Colonic mucosa (tissue), 4 donors: ENCODE data around the gene MAN1A1. TPM values are rescaled to one million over a fixed set of nuclear protein-coding genes. Genes with fewer than 3 reads are reported as not detected.

ENCODE experiments used
- DNase-seq: peaks from one replicate; pipeline ENCODE4 v3.0.0-alpha.2; 2020
- H3K27ac ChIP-seq: fragments of 200-600 bp; one replicate; pipeline ENCODE4 v1.8.0; 2021
- H3K27me3 ChIP-seq: fragments of 200-600 bp; one replicate; pipeline ENCODE4 v1.8.0; 2021
- H3K36me3 ChIP-seq: fragments of 200-600 bp; one replicate; pipeline ENCODE4 v1.8.0; 2021
- H3K4me1 ChIP-seq: fragments of 200-600 bp; one replicate; pipeline ENCODE4 v1.8.0; 2021; ENCODE audit warnings: mild to moderate bottlenecking
- H3K4me3 ChIP-seq: fragments of 200-600 bp; one replicate; pipeline ENCODE4 v1.8.0; 2021
- H3K9ac ChIP-seq, 2 donors: one replicate each; pipeline ENCODE4 v1.7.0; 2013; ENCODE audit warnings: control low read depth in 2 of 2, low read depth in 2 of 2, low read length in 2 of 2
- H3K9me3 ChIP-seq: fragments of 200-600 bp; one replicate; pipeline ENCODE4 v1.8.0; 2021
- intact Hi-C: fragments of 100-400 bp; cut with DNase I; formaldehyde crosslinking; loops from one replicate; pipeline ENCODE4 v1.14.1; 2022
- total RNA-seq, 2 donors: library from RNA; stranded (reverse); fragmentation: NEBNext Ultra II Directional in 1 of 2; extraction: Animal tissue kit (Norgen Biotek cat#: 25700) in 1 of 2; gene quantifications; one replicate each; pipeline ENCODE4 v1.2.1, GENCODE V29; 2021
- TF ChIP-seq, protein P1 (sequence below): fragments of 200-600 bp; IDR thresholded peaks from one replicate; pipeline ENCODE4 v1.8.0; 2022; ENCODE audit warnings: antibody characterized with exemption, mild to moderate bottlenecking
- donor health status: healthy.
- donor health status: DM: no; HTN: no; CAD: no.
- donor health status: DM: no; HTN: no; CAD: no.

MAN1A1 gene
- total RNA-seq, 2 donors from 2014 or later, result 43.5 to 77.1 TPM

DNA sequence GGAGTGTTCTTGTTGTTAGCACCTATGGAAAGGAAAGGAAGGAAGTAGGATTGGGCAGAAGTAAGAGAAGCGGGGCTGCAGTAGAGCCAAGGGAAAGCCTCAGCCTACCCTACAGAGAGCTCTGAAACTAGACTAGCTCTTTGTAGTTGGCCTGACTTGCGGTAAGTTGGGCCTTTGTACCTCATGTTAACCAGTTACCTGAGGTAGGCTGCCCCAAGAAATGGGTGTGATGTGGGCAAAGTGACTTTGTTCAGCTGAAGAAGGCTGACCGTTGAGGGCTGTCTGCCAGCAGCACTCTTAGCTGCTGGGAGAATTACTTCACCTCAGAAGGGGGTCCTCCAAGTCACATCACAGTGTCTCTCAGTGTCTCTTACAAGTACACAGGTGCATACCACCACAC lies 216.2 kb downstream of the MAN1A1 start:
- Histone ChIP-seq H3K4me1 (peaks cover 7% of the 10 kb centered on the region), H3K9ac (no peak overlapping the region), H3K27ac (no peak overlapping the region), H3K4me3 (no peak overlapping the region), H3K36me3 (no peaks in the 10 kb centered on the region), H3K27me3 (no peaks in the 10 kb centered on the region), H3K9me3 (no peaks in the 10 kb centered on the region)
- intact Hi-C loops, result no loop called here
- TF ChIP-seq, protein P1, sequence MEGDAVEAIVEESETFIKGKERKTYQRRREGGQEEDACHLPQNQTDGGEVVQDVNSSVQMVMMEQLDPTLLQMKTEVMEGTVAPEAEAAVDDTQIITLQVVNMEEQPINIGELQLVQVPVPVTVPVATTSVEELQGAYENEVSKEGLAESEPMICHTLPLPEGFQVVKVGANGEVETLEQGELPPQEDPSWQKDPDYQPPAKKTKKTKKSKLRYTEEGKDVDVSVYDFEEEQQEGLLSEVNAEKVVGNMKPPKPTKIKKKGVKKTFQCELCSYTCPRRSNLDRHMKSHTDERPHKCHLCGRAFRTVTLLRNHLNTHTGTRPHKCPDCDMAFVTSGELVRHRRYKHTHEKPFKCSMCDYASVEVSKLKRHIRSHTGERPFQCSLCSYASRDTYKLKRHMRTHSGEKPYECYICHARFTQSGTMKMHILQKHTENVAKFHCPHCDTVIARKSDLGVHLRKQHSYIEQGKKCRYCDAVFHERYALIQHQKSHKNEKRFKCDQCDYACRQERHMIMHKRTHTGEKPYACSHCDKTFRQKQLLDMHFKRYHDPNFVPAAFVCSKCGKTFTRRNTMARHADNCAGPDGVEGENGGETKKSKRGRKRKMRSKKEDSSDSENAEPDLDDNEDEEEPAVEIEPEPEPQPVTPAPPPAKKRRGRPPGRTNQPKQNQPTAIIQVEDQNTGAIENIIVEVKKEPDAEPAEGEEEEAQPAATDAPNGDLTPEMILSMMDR, result no peak
- no peak for DNase-seq

GRCh38 chr6:119132261-119132981 lies 217.1 kb downstream of the MAN1A1 start:
- intact Hi-C loops, result no loop called here
- H3K4me3 ChIP-seq, result no peak overlapping the region
- TF ChIP-seq, protein P1, result no peak
- no peaks in the 10 kb centered on the region for H3K36me3 ChIP-seq
- H3K27ac ChIP-seq, result no peak overlapping the region
- peaks cover 7% of the 10 kb centered on the region for H3K4me1 ChIP-seq
- H3K9ac ChIP-seq, result no peak overlapping the region
- DNase-seq, result no peak
- no peaks in the 10 kb centered on the region for H3K9me3 ChIP-seq
- no peaks in the 10 kb centered on the region for H3K27me3 ChIP-seq

DNA sequence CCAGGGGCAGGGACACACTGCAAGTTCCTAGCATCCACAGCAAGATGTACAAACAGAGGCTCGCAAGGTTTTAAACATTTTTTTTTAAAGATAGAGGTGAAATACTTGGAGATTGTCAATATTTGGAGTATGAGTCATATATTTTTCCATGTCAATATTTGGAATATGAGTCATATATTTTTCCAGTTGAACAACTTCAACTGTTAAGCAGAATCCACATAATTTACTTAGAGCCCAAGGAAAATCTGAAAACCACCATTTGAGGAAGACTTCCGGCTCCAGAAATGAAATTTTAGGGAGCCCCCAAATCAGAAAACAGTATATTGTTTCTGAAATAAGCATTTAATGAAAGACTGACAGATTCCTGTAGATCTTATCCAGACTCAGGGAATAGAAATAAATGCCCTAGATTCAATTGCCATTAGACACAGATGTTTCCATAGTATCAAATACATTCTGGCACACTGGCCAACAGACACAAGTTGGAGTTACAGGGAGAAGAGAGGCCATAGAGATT lies 219.5 kb downstream of the MAN1A1 start:
- intact Hi-C loops, result no loop called here
- no peak overlapping the region for H3K4me3 ChIP-seq
- H3K9me3 ChIP-seq, result no peaks in the 10 kb centered on the region
- no peak for DNase-seq
- peaks cover 7% of the 10 kb centered on the region for H3K4me1 ChIP-seq
- TF ChIP-seq, protein P1, result no peak
- H3K27me3 ChIP-seq, result no peaks in the 10 kb centered on the region
- H3K9ac ChIP-seq, result no peak overlapping the region
- H3K36me3 ChIP-seq, result no peaks in the 10 kb centered on the region
- no peak overlapping the region for H3K27ac ChIP-seq

DNA sequence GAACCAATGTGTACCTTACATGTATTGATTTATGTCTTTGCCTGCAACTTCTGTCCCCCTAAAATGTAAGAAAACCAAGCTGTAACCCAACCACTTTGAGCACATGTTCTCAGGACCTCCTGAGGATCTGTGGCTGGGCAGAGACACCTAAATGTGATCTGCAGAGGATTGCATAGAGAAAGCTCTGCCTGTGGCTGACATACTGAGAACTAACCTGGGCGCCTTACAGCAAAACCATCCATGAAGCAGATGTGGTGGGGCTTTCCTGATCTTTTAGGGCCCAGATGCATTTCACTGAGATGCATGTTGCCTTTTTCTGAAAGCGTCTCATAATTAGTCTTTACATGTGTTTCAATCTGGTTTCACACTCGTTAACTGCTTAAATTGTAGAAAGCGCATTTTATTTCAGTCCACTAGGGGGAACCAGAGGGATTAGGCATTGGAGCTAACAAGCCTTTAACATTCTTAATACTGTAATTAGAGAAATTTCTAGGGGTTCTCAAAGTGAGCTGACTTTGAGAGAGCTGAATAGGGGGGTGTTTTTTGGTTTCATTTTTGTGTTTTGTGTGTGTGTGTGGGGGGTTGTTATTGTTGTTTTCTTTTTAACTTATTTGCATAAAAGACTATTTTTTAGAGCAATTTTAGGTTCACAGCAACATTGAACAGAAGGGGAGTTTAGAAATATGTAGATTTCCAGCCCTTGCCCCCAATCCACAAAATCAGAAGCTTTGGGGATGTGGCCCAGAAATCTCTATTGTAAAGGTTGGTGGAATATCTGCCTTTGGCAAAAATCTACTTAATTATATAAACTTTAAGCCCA lies 220.2 kb downstream of the MAN1A1 start:
- Histone ChIP-seq H3K4me3 (no peak overlapping the region), H3K4me1 (peaks cover 7% of the 10 kb centered on the region), H3K9me3 (no peaks in the 10 kb centered on the region), H3K36me3 (no peaks in the 10 kb centered on the region), H3K27me3 (no peaks in the 10 kb centered on the region), H3K27ac (no peak overlapping the region), H3K9ac (no peak overlapping the region)
- intact Hi-C loops, result no loop called here
- peak; percentile 58 for DNase-seq
- TF ChIP-seq, protein P1, result peak; percentile 78

GRCh38 chr6:119128252-119128912 lies 221.2 kb downstream of the MAN1A1 start:
- H3K36me3 ChIP-seq, result no peaks in the 10 kb centered on the region
- no peaks in the 10 kb centered on the region for H3K9me3 ChIP-seq
- no peak overlapping the region for H3K4me3 ChIP-seq
- intact Hi-C loops, result no loop called here
- TF ChIP-seq, protein P1, result no peak
- DNase-seq, result no peak
- H3K9ac ChIP-seq, result no peak overlapping the region
- H3K27me3 ChIP-seq, result no peaks in the 10 kb centered on the region
- no peak overlapping the region for H3K27ac ChIP-seq
- peaks cover 7% of the 10 kb centered on the region for H3K4me1 ChIP-seq
